ENCODE data around the gene RIOK1.

GRCh38 chr6:7402716-7403115 is 13.1 kb downstream of the RIOK1 start:
- TF ChIP-seq CTCF (IDR thresholded peaks at IDR 0.05) (no peak), POLR2AphosphoS5 (IDR thresholded peaks at IDR 0.05) (no peak)
